ENCODE results near the gene PIGH. TPM values are rescaled to one million over a fixed set of nuclear protein-coding genes. Genes with fewer than 3 reads are reported as not detected.

Gene PIGH
- total RNA-seq, 1 donor from 2014 or later, result 20.9 TPM

DNA sequence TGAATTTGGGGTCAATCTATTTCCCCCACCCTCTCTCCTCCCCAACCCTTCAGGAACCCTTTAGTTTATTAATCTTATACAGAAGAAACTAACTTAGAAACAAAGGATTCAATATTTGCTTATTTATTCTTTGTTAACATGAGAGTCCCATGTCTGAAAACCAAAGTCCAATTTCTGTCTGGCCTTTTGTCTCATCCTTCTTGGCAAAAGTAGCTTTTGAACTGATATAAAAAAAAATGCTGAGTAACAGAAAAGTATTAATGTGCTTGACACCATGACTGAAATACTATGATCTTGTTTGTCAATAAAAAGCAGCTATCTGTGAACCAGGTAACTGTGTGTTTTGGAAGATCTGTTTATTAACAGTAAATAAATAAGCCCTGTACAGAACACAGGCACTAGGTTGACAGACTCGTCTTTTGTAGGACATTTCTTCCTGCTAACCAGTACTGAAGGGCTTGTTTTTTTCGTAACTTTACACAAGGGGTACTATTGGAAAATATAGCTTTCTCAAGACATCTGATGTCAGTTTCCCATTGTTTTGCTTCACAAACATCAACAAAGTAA is 10.8 kb downstream of the PIGH start:
- TF ChIP-seq CTCF (IDR thresholded peaks at IDR 0.05), result no peak
- DNase-seq (ENCODE audit: low spot score in 2 of 2), result no peak
- Histone ChIP-seq H3K9me3 (no peaks in the 10 kb centered on the region), H3K27me3 (no peaks in the 10 kb centered on the region), H3K36me3 (peaks cover 31 to 60% of the 10 kb centered on the region in 2 donors), H3K4me1 (no peaks in the 10 kb centered on the region), H3K4me3 (no peak overlapping the region), H3K27ac (no peak overlapping the region)
- intact Hi-C loops (cut with DNase I), result no loop called here

DNA sequence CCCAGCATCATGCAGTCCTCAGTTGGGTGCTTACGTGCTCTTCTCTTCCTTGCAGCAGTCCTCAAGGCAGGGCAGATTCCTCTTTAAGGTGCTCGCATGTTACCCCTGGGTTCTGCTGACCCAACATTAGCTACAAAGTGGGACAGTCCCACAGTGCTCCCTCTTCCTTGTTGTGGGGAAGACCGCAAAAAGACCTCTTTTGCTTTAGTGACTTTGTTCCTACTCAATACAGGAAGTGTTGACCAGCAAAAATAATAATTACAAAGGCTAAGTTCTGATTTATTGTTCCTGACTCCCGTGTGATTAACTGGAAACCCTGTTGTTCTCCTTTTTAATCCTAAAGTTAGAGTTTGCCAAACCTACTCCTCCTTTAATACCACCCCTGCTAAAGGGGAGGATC is 13.7 kb downstream of the PIGH start:
- Histone ChIP-seq H3K4me3 (no peak overlapping the region), H3K27ac (no peak overlapping the region), H3K4me1 (no peaks in the 10 kb centered on the region), H3K36me3 (peaks cover 17 to 35% of the 10 kb centered on the region in 2 donors), H3K9me3 (no peaks in the 10 kb centered on the region), H3K27me3 (no peaks in the 10 kb centered on the region)
- no peak for DNase-seq (ENCODE audit: low spot score in 2 of 2)
- TF ChIP-seq CTCF (IDR thresholded peaks at IDR 0.05), result no peak
- intact Hi-C loops (cut with DNase I), result no loop called here

GRCh38 chr14:67584978-67585377 is 15.1 kb downstream of the PIGH start:
- DNase-seq (ENCODE audit: low spot score in 2 of 2), result no peak
- Histone ChIP-seq H3K27me3 (no peaks in the 10 kb centered on the region), H3K27ac (no peak overlapping the region), H3K9me3 (no peaks in the 10 kb centered on the region), H3K4me3 (no peak overlapping the region), H3K36me3 (peaks cover 14 to 21% of the 10 kb centered on the region in 2 donors), H3K4me1 (no peaks in the 10 kb centered on the region)
- intact Hi-C loops (cut with DNase I), result loop anchor here (1.0 kb wide), 1 partner anchor 119 kb away; no protein-coding TSS in a partner anchor
- no peak for TF ChIP-seq CTCF (IDR thresholded peaks at IDR 0.05)

GRCh38 chr14:67583711-67584644 is 16.1 kb downstream of the PIGH start:
- H3K36me3 ChIP-seq, result peaks cover 7 to 11% of the 10 kb centered on the region in 2 donors
- H3K4me3 ChIP-seq, result no peak overlapping the region
- H3K9me3 ChIP-seq, result no peaks in the 10 kb centered on the region
- intact Hi-C loops (cut with DNase I), result loop anchor here (1.0 kb wide), 1 partner anchor 120 kb away; no protein-coding TSS in a partner anchor
- H3K4me1 ChIP-seq, result no peaks in the 10 kb centered on the region
- no peak overlapping the region for H3K27ac ChIP-seq
- peak; percentile 14 to 44 (median 33) for TF ChIP-seq CTCF (IDR thresholded peaks at IDR 0.05)
- peak in 1 of 2 donors; percentile 59 for DNase-seq (ENCODE audit: low spot score in 2 of 2)
- no peaks in the 10 kb centered on the region for H3K27me3 ChIP-seq

DNA sequence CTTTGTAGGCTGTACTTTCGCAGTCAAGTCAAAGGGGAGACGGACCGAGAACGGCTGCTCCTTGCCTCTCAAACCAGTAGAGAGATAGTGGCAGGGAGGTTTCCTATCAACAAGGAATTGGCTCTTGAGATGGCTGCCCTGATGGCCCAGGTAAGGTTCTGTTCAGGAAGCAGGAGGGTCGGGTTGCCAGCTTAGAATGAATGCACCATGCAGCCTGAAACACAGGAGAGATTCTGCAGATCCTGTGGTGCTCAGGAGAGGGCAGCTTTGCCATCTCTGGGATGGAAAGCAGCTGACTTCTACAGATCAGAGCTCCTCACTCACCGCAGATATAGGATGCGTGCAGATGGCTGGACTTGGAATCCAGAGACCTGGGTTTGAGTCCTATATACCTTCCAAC is 18.0 kb downstream of the PIGH start:
- no peak for TF ChIP-seq CTCF (IDR thresholded peaks at IDR 0.05)
- Histone ChIP-seq H3K27ac (no peak overlapping the region), H3K9me3 (no peaks in the 10 kb centered on the region), H3K4me3 (no peak overlapping the region), H3K4me1 (no peaks in the 10 kb centered on the region), H3K36me3 (no peaks in the 10 kb centered on the region), H3K27me3 (no peaks in the 10 kb centered on the region)
- DNase-seq (ENCODE audit: low spot score in 2 of 2), result no peak
- intact Hi-C loops (cut with DNase I), result no loop called here

Measured in ascending aorta (tissue), 2 donors.